Natural killer cell treated with Interleukin-12 subunit alpha and Interleukin-12 subunit beta and Interleukin-15 and Interleukin-18, amount 100 ng/mL, for 72 hours (primary cell): Measurements from ENCODE around the gene FKBP6. TPM values are rescaled to one million over a fixed set of nuclear protein-coding genes. Genes with fewer than 3 reads are reported as not detected.

Experiments used
- ATAC-seq, 2 donors: fragments of 150-1000 bp; cut with Tn5 transposase in 1 of 2; sonication (Bioruptor Pico), chemical (Tn5 transposase) in 1 of 2; 2 replicates each; pipeline ENCODE4 v1.10.0; 2021
- DNase-seq: peaks from one replicate; pipeline ENCODE4 v3.0.0; 2022; ENCODE audit warnings: low spot score
- H3K27ac Mint-ChIP-seq, 2 donors: 1 replicate in 1 of 2; 2 replicates in 1 of 2; pipeline ENCODE4 v1.8.0; 2022; ENCODE audit warnings: mixed read lengths in 2 of 2, mild to moderate bottlenecking in 1 of 2, moderate library complexity in 1 of 2
- H3K27me3 Mint-ChIP-seq, 2 donors: 1 replicate in 1 of 2; 2 replicates in 1 of 2; pipeline ENCODE4 v1.8.0; 2022; ENCODE audit warnings: mixed read lengths in 2 of 2
- H3K36me3 Mint-ChIP-seq: one replicate; pipeline ENCODE4 v1.8.0; 2022; ENCODE audit warnings: mixed read lengths
- H3K4me1 Mint-ChIP-seq, 2 donors: 1 replicate in 1 of 2; 2 replicates in 1 of 2; pipeline ENCODE4 v1.8.0; 2022; ENCODE audit warnings: low read depth in 2 of 2, mixed read lengths in 2 of 2, mild to moderate bottlenecking in 1 of 2
- H3K4me3 Mint-ChIP-seq: one replicate; pipeline ENCODE4 v1.8.0; 2022; ENCODE audit warnings: mixed read lengths
- H3K9me3 Mint-ChIP-seq: 2 replicates; pipeline ENCODE4 v1.8.0; 2022; ENCODE audit warnings: mixed read lengths
- total RNA-seq, 2 donors: library from RNA; stranded (reverse); gene quantifications; one replicate each; pipeline ENCODE4 v1.2.3, GENCODE V29; 2022

Gene FKBP6
- total RNA-seq, 2 donors from 2014 or later, result not detected

DNA sequence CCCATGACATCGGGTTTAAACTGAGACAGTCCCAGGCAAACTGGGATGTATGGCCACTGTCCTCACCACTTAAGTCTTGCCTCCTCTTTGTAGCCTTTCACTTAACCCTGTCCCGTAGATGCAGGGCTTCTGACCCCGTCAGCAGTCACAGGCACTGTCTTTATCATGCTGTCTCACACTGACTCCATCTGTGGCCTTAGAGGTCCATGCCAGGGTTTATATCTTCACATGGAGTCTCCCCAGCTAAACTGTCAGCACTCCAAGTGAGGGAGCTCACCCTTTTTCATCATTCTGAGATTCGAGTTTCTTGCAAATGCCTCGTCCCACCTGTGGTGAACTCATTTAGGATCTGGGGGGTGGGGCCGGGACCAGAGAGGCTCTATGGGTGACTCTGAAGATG lies 2.8 kb downstream of the FKBP6 start:
- Mint-ChIP-seq H3K4me3 (no peak overlapping the region), H3K9me3 (no peaks in the 10 kb centered on the region), H3K4me1 (peaks cover 0 to 3% of the 10 kb centered on the region in 2 donors), H3K27me3 (no peaks in the 10 kb centered on the region), H3K36me3 (no peaks in the 10 kb centered on the region), H3K27ac (no peak overlapping the region)
- DNase-seq, result no peak
- no peak for ATAC-seq

GRCh38 chr7:73332447-73332846 lies 4.5 kb downstream of the FKBP6 start:
- Mint-ChIP-seq H3K27me3 (peaks cover 0 to 3% of the 10 kb centered on the region in 2 donors), H3K9me3 (no peaks in the 10 kb centered on the region), H3K4me3 (no peak overlapping the region), H3K4me1 (peaks cover 0 to 3% of the 10 kb centered on the region in 2 donors), H3K36me3 (no peaks in the 10 kb centered on the region), H3K27ac (no peak overlapping the region)
- DNase-seq (no peak), ATAC-seq (no peak)

- no peaks in the 10 kb centered on the region for H3K4me1 Mint-ChIP-seq
- ATAC-seq (no peak), DNase-seq (no peak)
- no peak overlapping the region for H3K4me3 Mint-ChIP-seq
- H3K27ac Mint-ChIP-seq, result no peak overlapping the region
- no peaks in the 10 kb centered on the region for H3K9me3 Mint-ChIP-seq
- H3K36me3 Mint-ChIP-seq, result no peaks in the 10 kb centered on the region
- peaks cover 0 to 14% of the 10 kb centered on the region in 2 donors for H3K27me3 Mint-ChIP-seq
Measured at GRCh38 chr7:73338321-73338720, 10.4 kb downstream of the FKBP6 start.

DNA sequence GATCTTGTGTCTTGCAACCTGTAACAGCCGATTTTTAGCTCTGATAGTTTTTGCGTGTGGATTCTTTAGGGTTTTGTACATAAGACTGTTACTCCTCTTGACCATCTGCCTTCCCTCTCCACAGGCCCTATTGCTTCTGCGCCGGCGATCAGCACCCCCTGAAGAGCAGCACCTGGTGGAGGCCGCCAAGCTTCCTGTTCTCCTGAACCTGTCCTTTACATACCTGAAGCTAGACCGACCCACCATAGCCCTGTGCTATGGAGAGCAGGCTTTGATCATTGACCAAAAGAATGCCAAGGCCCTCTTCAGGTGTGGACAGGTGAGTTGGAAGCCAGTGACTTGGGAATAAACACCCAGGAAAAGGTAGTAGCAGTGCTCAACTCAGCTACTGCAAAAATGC lies 12.6 kb downstream of the FKBP6 start:
- DNase-seq (no peak), ATAC-seq (no peak)
- no peaks in the 10 kb centered on the region for H3K4me1 Mint-ChIP-seq
- H3K9me3 Mint-ChIP-seq, result no peaks in the 10 kb centered on the region
- H3K27ac Mint-ChIP-seq, result no peak overlapping the region
- no peaks in the 10 kb centered on the region for H3K36me3 Mint-ChIP-seq
- H3K27me3 Mint-ChIP-seq, result peaks cover 0 to 14% of the 10 kb centered on the region in 2 donors
- no peak overlapping the region for H3K4me3 Mint-ChIP-seq

DNA sequence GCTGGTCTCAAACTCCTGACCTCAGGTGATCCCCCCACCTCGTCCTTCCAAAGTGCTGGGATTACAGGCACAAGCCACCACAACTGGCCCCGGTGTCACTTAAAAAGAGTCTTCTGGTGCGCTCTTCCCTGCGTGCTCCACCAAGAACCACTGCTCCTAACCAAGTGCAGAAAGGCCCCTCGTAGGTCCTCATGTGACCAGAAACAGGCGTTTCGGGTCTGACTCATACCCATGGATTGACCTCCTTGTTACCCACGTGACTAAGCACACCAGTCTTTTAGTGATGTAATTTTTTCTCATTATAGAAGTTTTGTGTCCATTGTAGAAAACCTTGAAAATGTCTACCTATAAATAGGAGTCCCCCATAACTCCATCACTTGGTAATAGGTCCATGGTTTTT lies 13.9 kb downstream of the FKBP6 start:
- Mint-ChIP-seq H3K9me3 (no peaks in the 10 kb centered on the region), H3K27me3 (peaks cover 0 to 11% of the 10 kb centered on the region in 2 donors), H3K27ac (no peak overlapping the region), H3K4me3 (no peak overlapping the region), H3K36me3 (no peaks in the 10 kb centered on the region), H3K4me1 (no peaks in the 10 kb centered on the region)
- ATAC-seq, result no peak
- no peak for DNase-seq

DNA sequence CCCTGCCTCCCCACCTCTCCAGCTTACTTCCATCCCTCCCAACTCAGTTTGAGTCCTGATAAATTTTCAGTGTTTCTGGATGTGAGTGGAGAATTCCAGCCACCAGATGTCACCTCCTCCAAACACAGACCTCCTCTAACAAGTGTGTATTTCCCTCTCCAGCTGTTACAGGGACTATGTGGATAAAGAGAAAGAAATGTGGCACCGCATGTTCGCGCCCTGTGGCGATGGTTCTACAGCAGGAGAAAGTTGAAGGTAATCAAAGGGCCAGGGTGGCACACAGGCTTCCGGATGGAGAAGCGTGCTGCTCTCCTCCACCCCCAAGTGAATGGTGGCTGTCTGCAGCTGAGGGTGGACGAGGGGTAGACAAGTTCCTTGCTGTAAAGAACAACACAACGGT lies 14.7 kb downstream of the FKBP6 start:
- H3K36me3 Mint-ChIP-seq, result no peaks in the 10 kb centered on the region
- H3K4me1 Mint-ChIP-seq, result no peaks in the 10 kb centered on the region
- no peak overlapping the region for H3K27ac Mint-ChIP-seq
- H3K4me3 Mint-ChIP-seq, result no peak overlapping the region
- DNase-seq (no peak), ATAC-seq (no peak)
- H3K27me3 Mint-ChIP-seq, result peaks cover 0 to 11% of the 10 kb centered on the region in 2 donors
- H3K9me3 Mint-ChIP-seq, result no peaks in the 10 kb centered on the region

- Mint-ChIP-seq H3K36me3 (no peaks in the 10 kb centered on the region), H3K27me3 (peaks cover 9 to 11% of the 10 kb centered on the region in 2 donors), H3K4me1 (no peaks in the 10 kb centered on the region), H3K4me3 (no peak overlapping the region), H3K9me3 (no peaks in the 10 kb centered on the region), H3K27ac (no peak overlapping the region)
- DNase-seq (no peak), ATAC-seq (no peak)
Measured at GRCh38 chr7:73343671-73344380, 15.9 kb downstream of the FKBP6 start.

DNA sequence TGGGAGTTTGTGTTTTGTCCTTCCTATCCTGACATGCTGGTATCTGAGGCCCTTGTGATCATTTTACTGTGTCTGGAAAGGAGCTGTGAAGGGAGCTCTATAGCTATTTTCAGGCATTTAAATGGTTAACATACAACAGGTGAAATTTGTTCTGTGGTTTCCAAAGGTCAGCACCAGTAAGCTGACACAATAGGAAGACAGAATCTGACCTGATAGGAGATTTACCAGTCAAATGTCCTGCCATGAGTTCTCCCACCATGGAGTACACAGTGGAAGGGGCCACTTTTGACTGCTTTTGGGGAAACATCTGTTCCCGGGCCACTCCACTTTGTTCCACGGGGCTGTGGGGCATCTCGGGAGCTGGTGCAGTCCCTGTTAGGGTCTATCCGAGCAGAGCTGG lies 17.6 kb downstream of the FKBP6 start:
- Mint-ChIP-seq H3K27ac (no peak overlapping the region), H3K4me1 (no peaks in the 10 kb centered on the region), H3K36me3 (no peaks in the 10 kb centered on the region), H3K9me3 (no peaks in the 10 kb centered on the region), H3K4me3 (no peak overlapping the region), H3K27me3 (peaks cover 5 to 9% of the 10 kb centered on the region in 2 donors)
- DNase-seq (no peak), ATAC-seq (no peak)

- ATAC-seq, result peak in 1 of 2 donors; percentile 17
- H3K9me3 Mint-ChIP-seq, result no peaks in the 10 kb centered on the region
- no peaks in the 10 kb centered on the region for H3K36me3 Mint-ChIP-seq
Measured at GRCh38 chr7:73345951-73346350, 18.0 kb downstream of the FKBP6 start.

DNA sequence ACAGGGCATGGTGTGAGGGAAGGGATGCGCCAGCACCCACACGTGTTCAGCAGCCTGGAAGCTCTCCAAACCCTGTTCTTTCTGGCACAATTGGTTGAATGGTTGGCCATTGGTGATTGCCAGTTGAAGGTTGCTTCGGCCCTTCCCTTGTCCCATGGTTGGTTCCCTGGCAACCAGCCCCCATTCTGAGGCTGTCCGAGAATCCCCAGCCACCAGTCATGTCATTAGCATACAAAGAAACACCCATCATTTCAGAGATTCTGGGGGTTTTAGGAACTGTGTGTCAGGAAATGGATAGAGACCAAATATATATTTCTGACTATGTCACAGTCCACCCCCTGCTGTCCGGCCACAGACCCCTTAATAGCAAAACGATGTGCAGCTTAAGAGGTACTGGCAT lies 21.8 kb downstream of the FKBP6 start:
- Mint-ChIP-seq H3K27me3 (peaks cover 0 to 9% of the 10 kb centered on the region in 2 donors), H3K4me3 (no peak overlapping the region), H3K27ac (no peak overlapping the region), H3K4me1 (no peaks in the 10 kb centered on the region), H3K9me3 (no peaks in the 10 kb centered on the region), H3K36me3 (no peaks in the 10 kb centered on the region)
- ATAC-seq (no peak), DNase-seq (no peak)

More at GRCh38 chr7:73345951-73346350, 18.0 kb downstream of the FKBP6 start:
- H3K27me3 Mint-ChIP-seq, result peaks cover 4 to 9% of the 10 kb centered on the region in 2 donors
- DNase-seq, result no peak
- H3K27ac Mint-ChIP-seq, result no peak overlapping the region
- no peak overlapping the region for H3K4me3 Mint-ChIP-seq
- H3K4me1 Mint-ChIP-seq, result no peaks in the 10 kb centered on the region

DNA sequence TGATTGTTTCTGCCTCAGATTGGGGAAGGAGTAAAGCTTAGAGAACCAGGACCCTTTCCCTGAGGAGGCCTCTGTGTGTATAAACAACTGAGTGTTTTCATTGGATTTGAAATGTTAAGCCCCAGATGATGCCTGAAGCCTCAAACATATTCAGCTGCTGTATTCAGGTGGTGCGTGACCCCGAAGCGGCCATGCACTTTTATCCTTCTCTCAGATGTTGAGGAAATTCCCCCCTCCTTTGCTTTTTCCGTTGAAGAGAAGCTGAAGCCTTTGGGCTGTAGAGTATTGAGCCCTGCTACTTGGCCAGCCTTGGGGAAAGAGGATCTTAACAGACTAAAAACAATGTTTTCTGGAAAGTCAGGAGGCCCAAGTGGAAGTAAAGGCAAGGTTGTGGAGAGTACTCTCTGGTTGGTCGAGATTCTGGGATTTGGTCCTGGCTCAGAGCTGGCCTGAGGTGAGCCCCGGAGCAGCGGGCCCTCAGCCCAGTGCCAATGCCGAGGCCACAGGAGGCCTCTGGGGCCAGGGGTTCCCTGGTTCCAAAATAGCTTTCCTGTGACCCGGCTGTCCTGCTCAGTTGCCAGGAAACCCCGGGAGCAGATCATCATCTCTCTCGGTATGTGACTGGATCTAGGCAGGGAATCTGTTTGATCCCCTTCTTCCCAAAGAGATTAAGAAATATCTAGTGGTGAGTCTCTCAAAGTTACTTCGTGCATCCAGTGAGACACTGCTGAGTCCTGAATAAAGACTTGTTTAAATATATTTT lies 22.5 kb downstream of the FKBP6 start:
- peak in 1 of 2 donors; percentile 37 for ATAC-seq
- Mint-ChIP-seq H3K36me3 (no peaks in the 10 kb centered on the region), H3K9me3 (no peaks in the 10 kb centered on the region), H3K27ac (no peak overlapping the region), H3K4me1 (no peaks in the 10 kb centered on the region), H3K4me3 (no peak overlapping the region), H3K27me3 (peaks cover 0 to 9% of the 10 kb centered on the region in 2 donors)
- DNase-seq, result no peak

- Mint-ChIP-seq H3K27me3 (peaks cover 0 to 9% of the 10 kb centered on the region in 2 donors), H3K4me3 (no peak overlapping the region), H3K9me3 (no peaks in the 10 kb centered on the region), H3K27ac (peak overlapping the region in 1 of 2 donors; percentile 16), H3K36me3 (no peaks in the 10 kb centered on the region), H3K4me1 (no peaks in the 10 kb centered on the region)
- ATAC-seq (no peak), DNase-seq (no peak)
Measured at GRCh38 chr7:73351447-73352167, 23.6 kb downstream of the FKBP6 start.

- DNase-seq, result no peak
- Mint-ChIP-seq H3K4me1 (no peaks in the 10 kb centered on the region), H3K9me3 (no peaks in the 10 kb centered on the region), H3K36me3 (no peaks in the 10 kb centered on the region), H3K27me3 (peaks cover 0 to 9% of the 10 kb centered on the region in 2 donors), H3K4me3 (no peak overlapping the region), H3K27ac (no peak overlapping the region)
- ATAC-seq, result no peak
Measured at GRCh38 chr7:73352784-73353183, 24.8 kb downstream of the FKBP6 start.

DNA sequence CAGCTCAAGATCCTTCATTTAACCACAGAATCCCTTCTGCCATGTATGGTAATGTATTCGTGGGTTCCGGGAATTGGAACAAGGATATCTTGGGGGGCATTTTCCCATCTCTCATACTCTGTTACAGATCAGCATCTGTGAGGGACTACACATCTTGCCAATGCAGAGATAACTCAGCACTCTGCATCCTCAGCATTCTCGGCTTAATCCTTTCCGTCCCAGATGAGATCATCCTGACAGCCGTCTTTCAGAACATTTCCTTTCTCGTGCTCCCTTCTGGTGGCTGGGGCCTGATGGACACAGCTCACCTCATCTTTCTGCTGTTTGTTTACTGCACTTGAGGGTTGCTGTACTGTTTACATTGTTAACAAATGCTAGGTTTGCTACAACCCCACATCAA lies 25.3 kb downstream of the FKBP6 start:
- H3K9me3 Mint-ChIP-seq, result no peaks in the 10 kb centered on the region
- no peak for ATAC-seq
- no peak overlapping the region for H3K4me3 Mint-ChIP-seq
- no peak for DNase-seq
- H3K27me3 Mint-ChIP-seq, result peaks cover 0 to 4% of the 10 kb centered on the region in 2 donors
- H3K36me3 Mint-ChIP-seq, result no peaks in the 10 kb centered on the region
- H3K4me1 Mint-ChIP-seq, result no peaks in the 10 kb centered on the region
- H3K27ac Mint-ChIP-seq, result no peak overlapping the region
